HG03342 (cell line): ENCODE data around the gene ZNF502.

ENCODE experiments used
- ATAC-seq: cut with Tn5 transposase; IDR thresholded peaks from one replicate; pipeline ENCODE4 v1.9.1; 2021; ENCODE audit warnings: mild to moderate bottlenecking, moderate library complexity; ENCODE audit not compliant: unreplicated experiment

The ZNF502 gene

DNA sequence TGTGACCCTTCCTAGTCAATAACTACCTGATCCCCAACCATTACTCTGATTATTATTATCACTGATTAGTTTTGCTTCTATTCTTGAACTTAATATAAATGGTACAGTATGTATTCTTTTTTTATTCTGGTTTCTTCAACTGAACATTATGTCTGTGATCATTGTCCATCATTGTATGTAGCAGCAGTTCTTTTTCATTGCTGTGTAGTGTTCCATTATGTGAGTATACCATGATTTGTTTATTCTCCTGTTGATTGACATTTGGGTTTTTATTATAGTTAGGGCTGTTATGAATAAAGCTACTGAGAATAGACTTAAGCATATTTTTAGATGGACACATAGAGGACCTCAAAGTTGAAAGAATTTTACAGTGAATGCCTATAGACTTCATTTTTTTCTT, 51.8 kb downstream of the ZNF502 start:
- ATAC-seq: no peak

DNA sequence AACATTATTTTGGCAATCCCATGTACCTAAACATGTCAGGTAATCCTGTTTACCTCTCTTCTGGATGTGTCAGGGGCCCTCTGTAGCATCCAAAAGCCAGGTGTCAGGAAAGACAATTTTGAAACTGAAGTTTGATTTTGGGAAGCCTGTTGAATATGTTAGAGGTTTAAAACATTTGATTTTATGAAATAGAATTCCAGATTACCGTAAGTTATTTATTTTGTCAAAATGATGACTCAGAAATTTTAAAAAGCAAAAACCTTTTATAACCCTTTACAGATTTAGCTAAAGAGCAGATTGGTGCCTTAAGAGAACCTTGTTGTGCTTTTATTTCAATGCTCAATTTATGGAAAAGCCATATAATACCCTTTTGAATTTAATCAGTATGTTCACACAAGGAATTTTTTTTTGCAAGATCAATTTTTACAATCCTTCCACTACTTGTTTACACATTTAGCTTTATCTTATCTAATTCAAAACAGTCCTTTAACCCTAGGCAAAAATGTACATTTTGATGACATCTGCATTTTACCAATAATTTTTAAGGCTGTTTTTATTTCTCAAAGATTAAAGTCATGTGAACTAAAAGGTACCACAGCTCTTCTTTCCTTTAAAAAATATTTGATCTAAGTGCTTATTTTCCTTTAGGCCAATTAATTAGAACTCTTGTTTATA, 59.1 kb downstream of the ZNF502 start:
- no peak for ATAC-seq

DNA sequence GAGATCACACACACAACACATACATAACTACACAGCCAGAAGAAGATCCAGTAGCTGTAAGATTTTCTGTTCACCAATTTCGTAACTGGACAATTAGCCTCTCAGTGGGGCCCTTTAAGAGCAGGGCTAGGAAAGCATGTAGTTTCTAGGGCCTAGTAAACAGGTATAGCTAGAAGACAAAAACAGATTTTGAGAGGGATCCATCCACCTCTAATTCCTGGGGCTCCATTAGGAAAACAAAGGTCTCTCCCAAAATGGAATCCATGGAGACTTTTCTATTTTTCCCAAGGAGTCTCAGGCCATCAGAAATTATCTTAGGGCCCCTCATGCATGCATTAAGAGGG, 59.6 kb downstream of the ZNF502 start:
- no peak for ATAC-seq
